Upper lobe of right lung (tissue), 1 donor: Measurements from ENCODE around the gene BABAM2. TPM values are rescaled to one million over a fixed set of nuclear protein-coding genes. Genes with fewer than 3 reads are reported as not detected.

Source experiments
- ATAC-seq: fragments of 200-7000 bp; cut with Tn5 transposase; one replicate; pipeline ENCODE4 v1.9.1; 2020; ENCODE audit warnings: mild to moderate bottlenecking, moderate library complexity
- DNase-seq: peaks from one replicate; pipeline ENCODE4 v3.0.0-alpha.2; 2020
- H3K27ac ChIP-seq: fragments of 200-600 bp; one replicate; pipeline ENCODE4 v1.8.0; 2022
- H3K27me3 ChIP-seq: fragments of 200-600 bp; one replicate; pipeline ENCODE4 v1.8.0; 2022; ENCODE audit warnings: mild to moderate bottlenecking
- H3K36me3 ChIP-seq: fragments of 200-600 bp; one replicate; pipeline ENCODE4 v1.8.0; 2022
- H3K4me1 ChIP-seq: fragments of 200-600 bp; one replicate; pipeline ENCODE4 v1.8.0; 2022
- H3K4me3 ChIP-seq: fragments of 200-600 bp; one replicate; pipeline ENCODE4 v1.8.0; 2022; ENCODE audit warnings: mild to moderate bottlenecking
- H3K9me3 ChIP-seq: fragments of 200-600 bp; one replicate; pipeline ENCODE4 v1.8.0; 2022
- CTCF ChIP-seq: fragments of 200-600 bp; IDR thresholded peaks from one replicate; pipeline ENCODE4 v1.8.0; 2022; ENCODE audit warnings: antibody characterized with exemption
- intact Hi-C: fragments of 100-400 bp; cut with DNase I; formaldehyde crosslinking; loops from one replicate; pipeline ENCODE4 v1.11.0; 2022
- total RNA-seq: library from RNA; stranded (reverse); fragmentation: NEBNext Ultra II Directional; extraction: Animal tissue kit (Norgen Biotek cat#: 25700); gene quantifications from one replicate; pipeline ENCODE4 v1.2.1, GENCODE V29; 2021
- donor health status: DM: no; HTN: yes; CAD: no; lungs with severe emphysema.

The BABAM2 gene
- total RNA-seq, 1 donor from 2014 or later, result 36.2 TPM

DNA sequence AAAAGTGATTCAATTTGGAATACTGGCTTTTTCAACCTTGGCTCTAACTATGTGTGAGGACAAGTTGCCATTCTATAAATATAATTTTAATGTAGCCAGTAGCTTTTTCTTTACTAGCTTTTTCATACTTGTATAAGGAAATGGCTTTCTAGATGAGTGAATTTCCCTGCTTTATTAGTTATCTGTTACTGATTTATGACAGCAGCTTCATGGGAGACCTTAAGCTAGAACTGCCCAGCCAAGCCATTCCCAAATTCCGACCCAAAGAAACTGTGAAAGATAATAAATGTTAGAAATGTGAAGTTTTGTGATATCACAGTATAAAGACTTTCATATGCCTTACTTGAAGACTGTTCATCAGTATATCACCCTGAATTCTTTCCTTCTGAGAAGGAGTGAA, 32.3 kb downstream of the BABAM2 start:
- ATAC-seq, result no peak
- Histone ChIP-seq H3K4me1 (peaks cover 15% of the 10 kb centered on the region), H3K27ac (no peak overlapping the region)

DNA sequence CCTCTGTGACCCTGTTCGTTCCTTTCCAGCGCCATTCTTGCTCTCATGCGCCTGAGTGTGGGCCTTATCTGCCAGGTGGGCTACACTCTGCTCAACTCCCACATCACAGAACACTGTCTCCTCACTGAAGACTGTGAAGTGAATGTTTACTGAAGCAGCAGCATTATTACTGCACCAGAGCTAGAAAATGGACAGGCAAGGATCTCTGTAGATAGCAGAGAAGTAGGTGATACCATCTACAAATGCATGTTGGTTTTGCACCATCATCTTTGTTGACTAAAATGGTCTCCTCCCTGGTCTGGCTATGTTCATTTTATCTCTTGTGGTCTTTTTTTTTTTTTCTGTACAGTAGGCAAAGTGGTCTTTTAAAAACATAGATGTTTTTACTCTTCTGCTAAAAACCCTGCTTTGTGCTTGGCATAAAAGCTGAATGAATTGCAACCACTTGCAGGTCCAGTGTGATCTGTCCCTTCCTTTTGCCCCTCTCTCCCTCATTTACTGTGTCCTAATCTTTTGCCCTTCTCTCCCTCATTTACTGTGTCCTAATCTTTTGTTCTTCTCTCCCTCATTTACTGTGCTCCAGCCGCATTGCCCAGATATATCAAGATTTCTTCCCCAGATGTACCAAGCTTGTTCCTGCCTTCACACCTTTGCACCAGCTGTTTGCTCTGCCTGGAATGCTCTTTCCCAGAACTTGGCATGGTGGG, 35.4 kb downstream of the BABAM2 start:
- no peaks in the 10 kb centered on the region for H3K27me3 ChIP-seq
- no peaks in the 10 kb centered on the region for H3K9me3 ChIP-seq
- intact Hi-C loops, result no loop called here
- no peak for DNase-seq
- H3K27ac ChIP-seq, result no peak overlapping the region
- H3K4me1 ChIP-seq, result peaks cover 2% of the 10 kb centered on the region
- no peak for TF ChIP-seq CTCF
- ATAC-seq, result no peak
- H3K4me3 ChIP-seq, result no peak overlapping the region
- no peaks in the 10 kb centered on the region for H3K36me3 ChIP-seq

More for the DNA sequence above, 32.3 kb downstream of the BABAM2 start:
- Histone ChIP-seq H3K9me3 (no peaks in the 10 kb centered on the region), H3K27me3 (no peaks in the 10 kb centered on the region), H3K36me3 (no peaks in the 10 kb centered on the region), H3K4me3 (no peak overlapping the region)
- TF ChIP-seq CTCF, result no peak
- no peak for DNase-seq
- intact Hi-C loops, result no loop called here

DNA sequence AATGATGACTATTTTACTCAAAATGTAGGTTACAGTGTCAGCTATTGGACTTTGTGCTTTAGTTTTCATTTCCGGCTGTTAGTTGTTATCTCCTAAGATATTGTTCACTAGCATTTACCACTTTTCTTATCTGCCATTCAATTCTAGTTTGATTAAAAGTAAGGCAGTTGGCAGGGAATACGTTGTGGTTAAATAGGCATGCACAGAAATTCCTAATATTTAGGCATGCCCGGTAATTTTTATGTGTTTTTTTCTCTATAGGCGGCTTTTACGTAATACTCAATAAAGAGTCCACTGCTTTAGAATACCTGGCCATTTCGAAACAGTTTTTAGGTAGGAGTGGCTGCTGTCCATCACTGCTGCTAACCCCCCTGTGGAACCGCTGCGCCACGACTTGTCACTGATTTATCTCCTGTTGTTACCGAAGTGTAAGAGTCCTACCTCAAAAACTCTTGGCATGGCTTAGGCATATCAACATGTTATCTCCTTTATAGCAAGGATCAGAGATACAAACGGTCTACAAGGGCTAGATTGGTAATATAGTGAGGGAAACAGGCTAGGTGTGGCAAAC, 39.5 kb downstream of the BABAM2 start:
- H3K4me1 ChIP-seq, result peaks cover 4% of the 10 kb centered on the region
- no peak overlapping the region for H3K27ac ChIP-seq
- H3K4me3 ChIP-seq, result no peak overlapping the region
- DNase-seq (no peak), ATAC-seq (no peak)
- intact Hi-C loops, result no loop called here
- no peaks in the 10 kb centered on the region for H3K27me3 ChIP-seq
- no peaks in the 10 kb centered on the region for H3K9me3 ChIP-seq
- no peaks in the 10 kb centered on the region for H3K36me3 ChIP-seq
- no peak for TF ChIP-seq CTCF

- H3K27me3 ChIP-seq, result no peaks in the 10 kb centered on the region
- no peaks in the 10 kb centered on the region for H3K9me3 ChIP-seq
- DNase-seq, result no peak
- H3K4me3 ChIP-seq, result no peak overlapping the region
- no peak for TF ChIP-seq CTCF
- H3K36me3 ChIP-seq, result no peaks in the 10 kb centered on the region
- peaks cover 4% of the 10 kb centered on the region for H3K4me1 ChIP-seq
- no peak overlapping the region for H3K27ac ChIP-seq
- no peak for ATAC-seq
- intact Hi-C loops, result no loop called here
Measured at GRCh38 chr2:27931361-27931950, 40.9 kb downstream of the BABAM2 start.

- ATAC-seq, result no peak
- no peaks in the 10 kb centered on the region for H3K9me3 ChIP-seq
- no peaks in the 10 kb centered on the region for H3K27me3 ChIP-seq
- H3K4me3 ChIP-seq, result no peak overlapping the region
- intact Hi-C loops, result no loop called here
- H3K36me3 ChIP-seq, result no peaks in the 10 kb centered on the region
- no peak for DNase-seq
- TF ChIP-seq CTCF, result no peak
- H3K4me1 ChIP-seq, result peaks cover 4% of the 10 kb centered on the region
- no peak overlapping the region for H3K27ac ChIP-seq
Measured at GRCh38 chr2:27932396-27932795, 41.9 kb downstream of the BABAM2 start.
